ENCODE results near the gene SERPINA9.

- no peak for TF ChIP-seq CTCF (IDR thresholded peaks at IDR 0.05)
- TF ChIP-seq EP300 (IDR thresholded peaks at IDR 0.05) = no peak
Measured at GRCh38 chr14:94451091-94451771, 24.8 kb downstream of the SERPINA9 start.
